Keratinocyte (primary cell): ENCODE results near the gene NPR1.

Source experiments
- CTCF ChIP-seq, 3 experiments: IDR thresholded peaks in 1 of 3; conservative IDR thresholded peaks in 1 of 3; optimal IDR thresholded peaks in 1 of 3; 2 replicates in 2 of 3; 3 replicates in 1 of 3; pipeline versions ENCODE3 to v1.5.1; 2011; ENCODE audit warnings: low read length in 3 of 3, mild to moderate bottlenecking in 3 of 3, moderate library complexity in 2 of 3, control low read depth in 1 of 3, inconsistent platforms in 1 of 3; ENCODE audit not compliant: insufficient read depth in 2 of 3; ENCODE audit errors: extremely low read depth in 1 of 3
- EZH2 ChIP-seq: IDR thresholded peaks from one replicate; pipeline ENCODE4 v1.6.1; 2012; ENCODE audit warnings: inconsistent platforms, mild to moderate bottlenecking, low read length, moderate library complexity

DNA sequence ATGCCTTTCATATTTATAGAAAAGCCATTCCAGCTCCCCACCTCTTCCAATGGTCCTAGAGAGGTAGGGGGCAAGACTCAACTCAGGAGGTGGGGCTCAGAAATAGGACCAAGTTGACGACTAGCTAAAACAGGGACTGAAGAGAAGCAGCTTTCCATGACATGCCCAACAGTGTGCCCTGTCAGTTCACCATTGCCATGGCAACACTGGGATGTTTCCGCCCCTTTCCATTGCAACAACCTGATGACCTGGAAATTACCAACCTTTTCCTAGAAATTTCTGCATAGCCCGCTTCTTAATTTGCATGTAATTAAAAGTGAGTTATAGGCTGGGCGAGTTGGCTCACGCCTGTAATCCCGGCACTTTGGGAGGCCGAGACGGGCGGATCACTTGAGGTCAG lies 27.0 kb downstream of the NPR1 start:
- no peak for TF ChIP-seq CTCF (optimal IDR thresholded peaks at IDR 0.05 in 1 of 3, IDR thresholded peaks at IDR 0.05 in 1 of 3, conservative IDR thresholded peaks at IDR 0.05 in 1 of 3; ENCODE audit: extremely low read depth in 1 of 3, insufficient read depth in 2 of 3, low read length in 3 of 3)
- TF ChIP-seq EZH2, result no peak
